Measurements from ENCODE around the gene TAF1C.
"Not testable (repeated sequence)": the region's sequence is repeated elsewhere in the genome, so short reads cannot be mapped to it uniquely, and the experiment has no call there.

Gene TAF1C

DNA sequence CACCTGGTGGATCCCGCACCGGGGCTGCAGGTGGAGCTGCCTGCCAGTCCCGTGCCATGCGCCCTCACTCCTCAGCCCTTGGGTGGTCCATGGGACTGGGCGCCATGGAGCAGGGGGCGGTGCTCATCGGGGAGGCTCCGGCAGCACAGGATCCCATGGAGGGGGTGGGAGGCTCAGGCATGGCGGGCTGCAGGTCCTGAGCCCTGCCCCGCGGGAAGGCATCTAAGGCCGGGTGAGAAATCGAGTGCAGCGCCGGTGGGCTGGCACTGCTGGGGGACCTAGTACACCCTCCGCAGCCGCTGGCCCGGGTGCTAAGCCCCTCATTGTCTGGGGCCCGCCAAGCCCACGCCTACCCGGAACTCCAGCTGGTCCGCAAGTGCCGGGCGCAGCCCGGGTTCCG, 17.7 kb upstream of the TAF1C start:
- in situ Hi-C loops (cut with MboI; ENCODE audit: low sequenced_read_pairs); H3K9me3 ChIP-seq; DNase-seq (ENCODE audit: low spot score in 2 of 2); H3K4me3 ChIP-seq; H3K27me3 ChIP-seq (ENCODE audit: low read depth); H3K36me3 ChIP-seq (replicated peaks); H3K4me1 ChIP-seq: not testable (repeated sequence)

DNA sequence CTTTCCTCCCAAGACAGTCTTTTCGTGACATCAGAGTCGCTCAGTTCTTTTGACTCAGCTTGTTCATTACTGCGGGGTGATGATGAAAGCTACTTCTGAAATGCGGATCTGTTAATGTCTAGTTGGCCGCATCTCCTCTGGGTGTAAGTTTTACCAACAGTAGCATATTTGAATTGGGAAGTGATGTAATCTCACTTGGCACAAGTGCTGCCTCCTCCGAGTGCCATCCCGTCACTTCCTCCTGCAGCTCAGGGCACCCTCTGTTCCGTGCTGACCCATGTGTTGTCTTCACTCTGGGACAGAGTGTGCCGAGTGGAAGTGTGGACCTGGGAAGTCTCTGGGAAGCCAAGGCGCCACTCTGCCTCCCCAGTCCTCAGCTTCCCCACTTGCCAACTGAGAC, 13.0 kb upstream of the TAF1C start:
- Histone ChIP-seq H3K4me1 (no peaks in the 10 kb centered on the region), H3K27me3 (ENCODE audit: low read depth) (no peaks in the 10 kb centered on the region), H3K36me3 (replicated peaks) (no peaks in the 10 kb centered on the region), H3K4me3 (no peak overlapping the region), H3K9me3 (no peaks in the 10 kb centered on the region)
- peak in 1 of 2 experiments; percentile 60 for DNase-seq (ENCODE audit: low spot score in 2 of 2)
- in situ Hi-C loops (cut with MboI; ENCODE audit: low sequenced_read_pairs) = no loop called here

DNA sequence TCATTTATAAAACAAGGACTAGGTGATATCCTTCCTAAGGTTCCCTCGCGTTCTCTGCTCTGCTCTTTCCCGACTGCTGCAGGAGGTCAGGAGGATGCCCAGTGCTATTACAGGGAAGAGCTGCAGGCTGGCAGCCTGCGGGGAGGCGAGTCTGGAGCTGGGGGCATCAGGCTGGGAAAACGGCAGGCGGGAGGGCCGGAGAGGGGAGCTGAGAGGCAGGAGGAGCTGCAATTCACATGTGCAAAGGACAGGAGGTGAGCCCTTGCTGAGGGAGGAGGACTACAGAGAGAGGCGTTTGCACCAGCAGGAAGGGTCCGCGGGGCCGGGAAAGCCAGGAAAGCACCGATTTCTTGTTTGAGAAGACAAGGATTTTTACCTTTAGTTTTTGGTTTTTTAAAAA, 12.2 kb upstream of the TAF1C start:
- no peaks in the 10 kb centered on the region for H3K27me3 ChIP-seq (ENCODE audit: low read depth)
- in situ Hi-C loops (cut with MboI; ENCODE audit: low sequenced_read_pairs) = no loop called here
- no peak overlapping the region for H3K4me3 ChIP-seq
- H3K36me3 ChIP-seq (replicated peaks) = no peaks in the 10 kb centered on the region
- DNase-seq (ENCODE audit: low spot score in 2 of 2) = no peak
- no peaks in the 10 kb centered on the region for H3K9me3 ChIP-seq
- H3K4me1 ChIP-seq = no peaks in the 10 kb centered on the region

DNA sequence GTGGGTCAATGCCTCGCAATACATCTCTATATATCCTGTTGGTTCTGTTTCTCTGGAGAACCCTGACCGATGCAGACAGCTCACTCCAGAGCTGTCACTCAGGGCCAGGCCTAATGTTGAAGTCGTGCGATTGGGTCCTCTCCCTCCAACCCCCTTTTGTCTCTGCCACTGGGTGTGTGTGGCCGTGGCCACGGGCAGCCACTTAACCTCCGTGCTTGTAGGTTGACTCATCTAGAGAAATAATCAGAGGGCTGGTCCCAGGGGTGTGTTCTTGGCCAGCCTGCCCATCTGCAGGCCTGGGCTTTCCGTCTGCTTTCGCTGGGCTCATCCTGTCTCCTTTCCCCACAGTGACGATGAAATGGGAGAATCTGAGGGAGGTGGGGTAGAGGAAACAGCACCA, 11.5 kb upstream of the TAF1C start:
- in situ Hi-C loops (cut with MboI; ENCODE audit: low sequenced_read_pairs) = no loop called here

DNA sequence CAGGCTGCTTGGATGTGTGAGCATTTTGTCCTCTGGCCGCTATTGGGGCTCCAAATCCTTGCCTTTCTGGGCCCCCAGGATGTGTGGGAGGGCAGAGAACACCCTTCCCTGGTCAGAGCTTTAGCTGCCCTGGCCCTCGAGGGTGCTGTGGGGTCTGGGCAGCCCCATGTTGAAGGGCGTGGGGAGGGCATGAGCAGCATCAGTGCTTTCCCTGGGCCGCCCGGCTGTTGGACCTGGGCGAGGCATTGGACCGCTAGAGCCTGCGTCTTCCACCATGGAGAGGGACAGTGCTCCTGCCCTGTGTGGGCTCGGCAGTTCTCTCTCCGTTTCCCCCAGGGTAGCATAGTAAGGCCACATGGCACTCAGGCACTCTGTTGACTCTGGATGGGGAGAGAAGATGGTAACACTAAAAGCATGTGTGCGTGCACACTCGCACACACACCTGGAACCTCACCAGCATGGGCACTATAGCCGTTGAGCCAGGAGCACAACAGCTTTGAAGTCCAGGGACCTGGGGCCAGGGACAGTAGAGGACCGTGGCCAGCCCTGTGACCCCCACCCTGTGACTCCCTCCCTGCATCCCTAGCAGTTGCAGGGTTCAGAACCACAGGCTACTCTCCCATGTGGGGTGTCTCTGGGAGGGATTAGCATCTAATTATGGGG, 10.7 kb upstream of the TAF1C start:
- DNase-seq (ENCODE audit: low spot score in 2 of 2) = no peak
- in situ Hi-C loops (cut with MboI; ENCODE audit: low sequenced_read_pairs) = no loop called here

More for the DNA sequence above, 11.5 kb upstream of the TAF1C start:
- no peaks in the 10 kb centered on the region for H3K36me3 ChIP-seq (replicated peaks)
- no peak for DNase-seq (ENCODE audit: low spot score in 2 of 2)
- no peaks in the 10 kb centered on the region for H3K27me3 ChIP-seq (ENCODE audit: low read depth)
- no peaks in the 10 kb centered on the region for H3K4me1 ChIP-seq
- H3K4me3 ChIP-seq = no peak overlapping the region
- no peaks in the 10 kb centered on the region for H3K9me3 ChIP-seq

DNA sequence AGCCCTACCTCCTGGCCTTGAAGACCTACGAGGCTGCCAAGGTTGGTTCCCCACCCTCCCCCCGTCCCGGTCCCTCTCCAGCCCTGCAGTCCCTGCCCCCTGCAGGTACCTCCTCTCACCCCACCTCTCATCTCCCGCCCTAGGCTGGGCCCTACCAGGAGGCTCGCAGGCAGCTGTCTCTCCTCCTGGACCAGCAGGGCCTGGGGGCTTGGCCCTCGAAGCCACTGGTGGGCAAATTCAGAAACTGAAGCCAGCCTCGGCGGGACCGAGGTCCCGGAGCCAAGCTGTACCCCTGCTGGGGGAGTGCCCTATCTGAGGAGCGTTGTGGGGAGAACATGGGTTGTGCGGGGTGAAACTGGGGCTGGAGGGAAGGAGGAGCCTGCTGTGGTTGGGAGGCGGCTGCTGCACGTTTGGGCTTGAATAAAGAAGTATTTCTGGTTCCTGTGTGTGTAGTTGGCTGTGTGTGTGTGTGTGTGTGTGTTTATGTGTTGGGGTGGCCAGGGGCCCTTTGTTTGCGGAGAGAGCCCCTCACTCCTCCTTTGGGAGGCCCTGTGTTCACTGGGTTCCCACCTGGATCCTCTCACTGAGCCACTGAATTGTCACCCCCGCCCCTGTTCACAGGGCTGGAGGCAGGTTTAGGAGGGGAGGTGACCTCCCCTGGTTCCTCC, 10.0 kb upstream of the TAF1C start:
- Histone ChIP-seq H3K4me1 (no peaks in the 10 kb centered on the region), H3K9me3 (no peaks in the 10 kb centered on the region), H3K4me3 (no peak overlapping the region), H3K36me3 (replicated peaks) (no peaks in the 10 kb centered on the region), H3K27me3 (ENCODE audit: low read depth) (no peaks in the 10 kb centered on the region)
- in situ Hi-C loops (cut with MboI; ENCODE audit: low sequenced_read_pairs) = no loop called here
- DNase-seq (ENCODE audit: low spot score in 2 of 2) = no peak

More for the DNA sequence above, 10.7 kb upstream of the TAF1C start:
- Histone ChIP-seq H3K4me1 (no peaks in the 10 kb centered on the region), H3K36me3 (replicated peaks) (no peaks in the 10 kb centered on the region), H3K27me3 (ENCODE audit: low read depth) (no peaks in the 10 kb centered on the region), H3K9me3 (no peaks in the 10 kb centered on the region), H3K4me3 (no peak overlapping the region)

DNA sequence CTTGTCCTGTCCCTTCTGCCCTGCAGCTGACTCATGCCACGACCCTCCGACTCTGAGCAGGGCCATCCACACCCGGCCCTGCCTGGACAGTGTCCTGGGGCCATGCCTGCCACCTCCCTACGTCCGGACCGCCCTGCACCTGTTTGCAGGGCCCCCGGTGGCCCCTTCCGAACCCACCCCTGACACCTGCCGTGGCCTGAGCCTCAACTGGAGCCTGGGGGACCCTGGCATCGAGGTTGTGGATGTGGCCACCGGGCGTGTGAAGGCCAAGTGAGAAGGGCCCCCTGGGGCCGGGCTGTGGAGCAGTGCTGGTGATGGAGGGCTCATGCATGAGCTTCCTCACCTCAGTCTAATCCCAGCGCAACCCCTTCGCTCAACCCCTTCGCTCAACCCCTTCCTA, 9.2 kb upstream of the TAF1C start:
- in situ Hi-C loops (cut with MboI; ENCODE audit: low sequenced_read_pairs) = no loop called here
- Histone ChIP-seq H3K27me3 (ENCODE audit: low read depth) (no peaks in the 10 kb centered on the region), H3K9me3 (no peaks in the 10 kb centered on the region), H3K4me3 (no peak overlapping the region), H3K4me1 (no peaks in the 10 kb centered on the region), H3K36me3 (replicated peaks) (no peaks in the 10 kb centered on the region)
- DNase-seq (ENCODE audit: low spot score in 2 of 2) = no peak

DNA sequence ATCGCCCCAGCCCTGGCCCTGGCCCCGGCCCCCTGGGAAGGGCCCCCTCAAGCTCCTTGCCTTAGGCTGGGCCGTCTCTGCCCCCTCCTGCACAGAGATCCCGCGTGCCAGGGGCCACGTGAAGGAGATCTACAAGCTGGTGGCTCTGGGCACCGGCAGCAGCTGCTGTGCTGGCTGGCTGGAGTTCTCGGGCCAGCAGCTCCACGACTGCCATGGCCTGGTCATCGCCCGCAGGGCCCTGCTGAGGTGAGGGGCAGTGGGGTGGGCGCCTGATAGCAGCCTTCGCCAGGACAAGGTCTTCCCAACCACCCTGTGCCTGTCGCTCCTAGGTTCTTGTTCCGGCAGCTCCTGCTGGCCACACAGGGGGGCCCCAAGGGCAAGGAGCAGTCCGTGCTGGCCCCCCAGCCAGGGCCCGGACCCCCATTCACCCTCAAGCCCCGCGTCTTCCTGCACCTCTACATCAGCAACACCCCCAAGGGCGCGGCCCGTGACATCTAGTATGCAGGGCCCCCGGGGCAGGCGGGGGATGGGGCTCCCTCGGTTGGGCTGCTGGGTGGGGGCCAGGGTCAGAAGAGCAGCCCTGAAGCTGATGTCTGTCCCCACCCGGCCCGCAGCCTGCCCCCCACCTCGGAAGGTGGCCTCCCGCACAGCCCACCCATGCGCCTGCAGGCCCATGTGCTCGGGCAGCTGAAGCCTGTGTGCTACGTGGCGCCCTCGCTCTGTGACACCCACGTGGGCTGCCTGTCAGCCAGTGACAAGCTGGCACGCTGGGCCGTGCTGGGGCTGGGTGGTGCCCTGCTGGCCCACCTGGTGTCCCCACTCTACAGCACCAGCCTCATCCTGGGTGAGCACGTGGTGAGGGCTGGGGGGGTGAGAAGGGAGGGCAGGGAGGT, 8.6 kb upstream of the TAF1C start:
- in situ Hi-C loops (cut with MboI; ENCODE audit: low sequenced_read_pairs) = no loop called here
- no peaks in the 10 kb centered on the region for H3K27me3 ChIP-seq (ENCODE audit: low read depth)

DNA sequence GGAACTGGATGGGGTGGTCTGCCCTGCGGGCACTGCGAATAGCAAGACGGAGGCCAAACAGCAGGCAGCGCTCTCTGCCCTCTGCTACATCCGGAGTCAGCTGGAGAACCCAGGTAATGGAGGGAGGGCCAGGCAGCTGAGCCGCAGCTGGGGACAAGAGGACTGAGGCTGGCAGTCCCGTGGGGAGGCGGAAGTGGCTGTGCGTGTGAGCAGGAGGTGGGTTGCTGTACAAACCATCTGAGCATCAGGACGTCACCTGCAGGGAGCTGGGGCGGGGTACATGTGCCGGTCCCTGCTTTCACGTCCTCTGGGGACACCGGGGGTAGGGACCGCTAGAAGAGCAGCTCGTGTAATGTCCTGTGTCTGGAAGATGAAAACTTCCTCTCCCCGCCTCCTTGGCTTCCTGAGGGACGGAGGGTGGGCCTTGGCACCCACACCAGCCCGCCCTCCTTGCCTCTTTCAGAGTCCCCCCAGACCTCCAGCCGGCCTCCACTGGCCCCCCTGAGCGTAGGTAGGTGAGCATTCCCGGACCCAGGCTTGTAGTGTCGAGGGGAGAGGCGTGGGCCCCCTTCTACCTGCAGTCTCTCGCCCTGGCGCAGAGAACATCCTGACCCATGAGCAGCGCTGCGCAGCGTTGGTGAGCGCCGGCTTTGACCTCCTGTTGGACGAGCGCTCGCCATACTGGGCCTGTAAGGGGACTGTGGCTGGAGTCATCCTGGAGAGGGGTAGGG, 7.8 kb upstream of the TAF1C start:
- Histone ChIP-seq H3K36me3 (replicated peaks) (no peaks in the 10 kb centered on the region), H3K9me3 (no peaks in the 10 kb centered on the region), H3K27me3 (ENCODE audit: low read depth) (no peaks in the 10 kb centered on the region), H3K4me3 (no peak overlapping the region), H3K4me1 (no peaks in the 10 kb centered on the region)
- DNase-seq (ENCODE audit: low spot score in 2 of 2) = no peak
- in situ Hi-C loops (cut with MboI; ENCODE audit: low sequenced_read_pairs) = no loop called here

More for the DNA sequence above, 8.6 kb upstream of the TAF1C start:
- no peaks in the 10 kb centered on the region for H3K9me3 ChIP-seq
- no peak for DNase-seq (ENCODE audit: low spot score in 2 of 2)
- H3K4me1 ChIP-seq = no peaks in the 10 kb centered on the region
- no peak overlapping the region for H3K4me3 ChIP-seq
- H3K36me3 ChIP-seq (replicated peaks) = no peaks in the 10 kb centered on the region

DNA sequence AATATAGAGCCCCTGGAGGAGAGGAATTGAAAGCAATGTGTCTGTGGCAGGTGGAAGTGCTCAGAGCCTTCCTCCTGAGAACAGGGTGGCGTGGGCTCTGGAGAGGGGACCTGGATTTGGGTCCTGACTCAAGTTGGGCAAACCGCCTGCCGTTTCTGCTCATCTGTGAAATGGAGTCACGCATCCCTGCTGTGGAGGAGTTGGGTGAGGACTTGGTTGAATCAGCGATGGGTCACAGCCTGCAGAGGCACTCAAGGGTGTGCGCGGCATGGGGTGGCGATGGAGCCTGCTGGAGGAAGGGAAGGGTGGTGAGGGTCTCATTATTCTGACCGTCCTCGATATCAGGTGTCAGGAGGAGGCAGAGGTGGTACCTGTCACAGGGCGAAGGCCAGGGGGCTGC, 7.2 kb upstream of the TAF1C start:
- Histone ChIP-seq H3K36me3 (replicated peaks) (no peaks in the 10 kb centered on the region), H3K4me3 (no peak overlapping the region), H3K4me1 (no peaks in the 10 kb centered on the region), H3K9me3 (no peaks in the 10 kb centered on the region), H3K27me3 (ENCODE audit: low read depth) (no peaks in the 10 kb centered on the region)
- no peak for DNase-seq (ENCODE audit: low spot score in 2 of 2)
- in situ Hi-C loops (cut with MboI; ENCODE audit: low sequenced_read_pairs) = no loop called here

DNA sequence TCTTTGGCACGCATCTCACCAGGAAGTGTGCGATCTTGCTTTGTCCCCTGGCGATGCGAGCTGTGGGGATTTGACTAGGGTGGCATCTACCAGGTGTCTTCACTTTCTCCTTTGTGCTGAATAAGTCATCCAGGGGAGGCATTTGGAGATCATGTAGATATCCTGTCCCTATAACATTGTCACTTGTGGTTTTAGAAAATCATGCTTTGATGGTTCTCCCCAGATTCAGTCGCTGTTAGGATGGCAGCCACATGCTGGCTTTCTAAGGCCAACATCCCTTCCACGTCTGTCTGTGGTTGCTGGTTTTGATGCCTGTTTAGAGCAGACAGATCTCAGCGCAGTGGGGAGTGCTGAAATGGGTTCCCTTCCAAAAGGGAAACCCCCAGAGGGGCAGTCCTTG, 6.6 kb upstream of the TAF1C start:
- no peaks in the 10 kb centered on the region for H3K4me1 ChIP-seq
- H3K36me3 ChIP-seq (replicated peaks) = no peaks in the 10 kb centered on the region
- no peaks in the 10 kb centered on the region for H3K27me3 ChIP-seq (ENCODE audit: low read depth)
- no peak overlapping the region for H3K4me3 ChIP-seq
- H3K9me3 ChIP-seq = no peaks in the 10 kb centered on the region
- in situ Hi-C loops (cut with MboI; ENCODE audit: low sequenced_read_pairs) = no loop called here
- no peak for DNase-seq (ENCODE audit: low spot score in 2 of 2)

DNA sequence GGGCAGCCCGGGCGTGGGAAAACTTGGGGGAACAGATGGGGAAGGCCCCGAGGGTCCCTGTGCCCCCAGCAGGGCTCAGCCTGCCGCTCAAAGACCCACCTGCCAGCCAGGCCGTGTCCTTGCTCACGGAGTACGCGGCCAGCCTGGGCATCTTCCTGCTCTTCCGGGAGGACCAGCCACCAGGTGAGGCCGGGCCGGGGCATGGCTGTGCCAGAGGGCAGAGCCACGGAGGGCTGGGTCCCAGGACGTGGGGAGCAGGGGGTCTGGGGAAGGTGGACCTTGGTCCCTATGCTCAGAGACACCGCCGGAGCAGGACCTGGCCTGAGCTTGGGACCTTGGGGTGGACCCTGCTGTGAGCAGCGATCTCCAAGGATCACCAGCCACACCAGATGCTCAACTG, 4.6 kb upstream of the TAF1C start:
- Histone ChIP-seq H3K36me3 (replicated peaks) (no peaks in the 10 kb centered on the region), H3K4me1 (no peaks in the 10 kb centered on the region), H3K9me3 (no peaks in the 10 kb centered on the region), H3K27me3 (ENCODE audit: low read depth) (no peaks in the 10 kb centered on the region), H3K4me3 (no peak overlapping the region)
- DNase-seq (ENCODE audit: low spot score in 2 of 2) = no peak
- in situ Hi-C loops (cut with MboI; ENCODE audit: low sequenced_read_pairs) = no loop called here

DNA sequence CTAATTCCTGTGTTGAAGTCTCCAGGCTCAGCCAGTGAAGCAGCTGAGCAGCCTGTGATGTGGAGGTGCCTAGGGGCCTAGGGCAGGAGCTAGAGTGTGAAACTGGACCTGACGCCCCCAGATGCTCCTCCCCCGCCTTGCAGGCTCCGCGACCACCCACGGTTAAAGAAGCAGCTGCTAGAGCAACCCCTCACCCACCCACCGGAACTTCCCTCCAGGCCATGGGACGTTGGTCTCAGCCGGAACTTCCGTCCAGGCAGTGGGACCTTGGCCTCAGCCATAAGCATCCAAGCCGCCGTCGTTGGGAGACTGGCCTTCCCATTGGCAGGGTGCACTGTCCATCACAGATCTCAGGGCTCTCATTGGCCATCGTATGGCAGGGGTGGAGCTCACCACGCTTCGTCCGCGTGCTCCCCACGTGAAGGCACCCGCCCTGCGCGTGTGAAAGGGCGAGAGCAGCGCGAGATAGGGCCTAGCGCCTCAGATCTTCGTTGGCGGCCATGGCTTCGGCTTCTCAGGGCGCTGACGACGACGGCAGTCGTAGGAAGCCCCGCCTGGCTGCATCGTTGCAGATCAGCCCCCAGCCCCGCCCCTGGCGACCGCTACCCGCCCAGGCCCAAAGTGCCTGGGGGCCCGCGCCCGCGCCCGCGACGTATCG, 4.0 kb upstream of the TAF1C start, which contains the start of gene ADAD2:
Gene ADAD2, plus strand, starts transcription at position 427 of the 658 bp plus-strand sequence. Its CDS starts 74 bp downstream, at position 501.
- DNase-seq (ENCODE audit: low spot score in 2 of 2) = peak in 1 of 2 experiments; percentile 36
- in situ Hi-C loops (cut with MboI; ENCODE audit: low sequenced_read_pairs) = no loop called here
- no peaks in the 10 kb centered on the region for H3K36me3 ChIP-seq (replicated peaks)
- no peak within 1 kb of the TSS for H3K4me3 ChIP-seq
- no peaks in the 10 kb centered on the region; the same call in 1 of the 2 replicates for H3K4me1 ChIP-seq
- H3K9me3 ChIP-seq = no peaks in the 10 kb centered on the region
- H3K27me3 ChIP-seq (ENCODE audit: low read depth) = no peaks in the 10 kb centered on the region

Measured in HAP-1 (cell line).